GM19372 (cell line): ENCODE measurements around the gene MESP1.

Experiments used
- ATAC-seq: cut with Tn5 transposase; IDR thresholded peaks from one replicate; pipeline ENCODE4 v1.9.1; 2021; ENCODE audit warnings: mild to moderate bottlenecking, low read depth, moderate library complexity; ENCODE audit not compliant: unreplicated experiment

The MESP1 gene

GRCh38 chr15:89781891-89782618, 31.0 kb upstream of the MESP1 start:
- ATAC-seq = no peak

DNA sequence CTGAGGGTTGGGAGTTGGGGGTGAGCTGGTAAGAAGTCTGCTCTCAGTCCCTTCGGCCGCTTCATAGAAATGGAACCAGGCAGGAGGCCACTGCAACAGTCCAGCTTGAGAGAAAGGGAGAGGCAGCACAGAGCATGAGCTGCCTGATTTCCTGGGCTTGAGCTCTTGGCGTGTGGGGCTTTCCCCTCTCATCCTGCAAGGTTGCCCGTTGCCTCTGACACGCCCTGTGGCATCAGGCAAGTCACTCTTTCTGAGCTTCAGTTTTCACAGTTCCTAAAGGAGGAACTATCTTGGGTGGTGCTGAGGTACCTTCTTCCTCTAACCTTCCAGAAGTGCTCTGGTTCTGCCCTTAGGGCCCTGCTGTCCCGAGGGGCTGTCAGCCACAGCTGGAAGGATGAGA, 30.0 kb upstream of the MESP1 start:
- no peak for ATAC-seq

- ATAC-seq = no peak
Observed at GRCh38 chr15:89780601-89781000, 29.6 kb upstream of the MESP1 start.

- no peak for ATAC-seq
Observed at GRCh38 chr15:89778861-89779260, 27.8 kb upstream of the MESP1 start.

- no peak for ATAC-seq
Observed at GRCh38 chr15:89777782-89778380, 26.8 kb upstream of the MESP1 start.

- ATAC-seq = no peak
Observed at GRCh38 chr15:89777073-89777751, 26.2 kb upstream of the MESP1 start.

- peak; percentile 63 for ATAC-seq
Observed at GRCh38 chr15:89776274-89777072, 25.4 kb upstream of the MESP1 start, which contains the start of gene MESP2. TSS of gene MESP2 (plus strand) at chr15:89776332. CDS start at chr15:89776358, 26 bp downstream.

DNA sequence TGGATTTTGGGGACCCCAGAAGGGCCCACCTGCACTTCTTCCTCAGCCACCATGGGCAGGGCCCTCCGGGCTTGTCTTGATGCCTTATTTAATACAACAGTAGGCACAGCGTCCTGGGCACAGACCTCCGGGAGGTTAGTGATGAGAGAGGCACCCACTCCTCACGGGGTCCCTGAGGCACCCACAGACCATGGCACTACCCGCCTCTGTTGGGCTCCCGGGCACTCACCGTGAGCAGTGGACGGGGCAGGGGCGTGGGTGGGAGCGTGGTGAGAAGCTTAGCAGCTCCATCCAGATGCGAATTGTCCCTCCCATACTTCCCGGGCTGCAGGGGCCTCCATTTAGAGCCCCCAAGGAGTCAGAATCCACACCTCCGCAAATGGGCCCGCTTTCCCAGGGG, 24.8 kb upstream of the MESP1 start:
- ATAC-seq = no peak

GRCh38 chr15:89774492-89774891, 23.4 kb upstream of the MESP1 start:
- ATAC-seq = no peak

DNA sequence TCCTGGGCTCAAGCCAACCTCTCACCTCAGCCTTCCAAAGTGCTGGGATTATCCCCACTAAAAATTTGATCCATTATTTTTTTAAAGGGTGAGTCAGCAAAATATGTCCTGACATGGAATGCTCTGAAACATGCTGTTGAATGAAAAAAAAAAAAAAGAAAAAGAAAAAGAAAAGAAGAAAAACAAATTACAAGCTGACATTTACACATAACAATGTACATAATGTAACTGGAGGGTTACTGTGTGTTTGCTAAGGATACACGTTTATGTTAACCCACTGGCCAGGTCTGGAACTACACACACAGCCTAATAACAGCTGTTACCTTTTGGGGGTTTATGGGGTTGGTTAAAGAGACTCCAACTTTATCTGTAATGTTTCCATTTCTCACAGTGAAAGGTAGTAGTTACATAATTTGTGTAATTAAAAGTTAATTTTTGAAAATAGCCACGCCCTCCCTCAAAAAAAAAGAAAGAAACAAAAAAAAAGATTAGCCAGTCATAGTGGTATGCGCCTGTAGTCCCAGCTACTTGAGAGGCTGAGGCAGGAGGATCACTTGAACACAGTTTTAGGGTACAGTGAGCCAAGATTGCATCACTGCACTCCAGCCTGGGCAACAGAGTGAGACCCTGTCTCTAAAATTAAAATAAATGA, 22.0 kb upstream of the MESP1 start:
- ATAC-seq = no peak

DNA sequence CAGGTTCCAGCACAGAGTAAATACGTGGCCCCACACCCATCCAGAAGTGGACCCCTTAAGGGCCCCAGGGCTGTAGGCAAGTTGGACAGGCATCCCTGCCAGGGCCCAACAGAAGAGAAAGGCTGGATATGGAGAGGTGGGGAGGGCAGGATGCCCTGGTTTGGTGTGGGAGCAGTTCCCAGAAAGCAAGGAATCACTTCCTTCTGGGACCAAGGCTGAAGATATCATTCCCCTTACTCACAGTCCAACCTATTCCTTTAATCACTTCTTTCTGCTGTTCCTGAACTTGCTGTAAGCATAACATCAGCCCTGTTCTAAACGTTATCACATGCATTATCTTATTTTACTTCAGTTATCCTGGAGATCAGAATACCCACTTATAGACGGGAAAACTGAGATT, 19.0 kb upstream of the MESP1 start:
- no peak for ATAC-seq

DNA sequence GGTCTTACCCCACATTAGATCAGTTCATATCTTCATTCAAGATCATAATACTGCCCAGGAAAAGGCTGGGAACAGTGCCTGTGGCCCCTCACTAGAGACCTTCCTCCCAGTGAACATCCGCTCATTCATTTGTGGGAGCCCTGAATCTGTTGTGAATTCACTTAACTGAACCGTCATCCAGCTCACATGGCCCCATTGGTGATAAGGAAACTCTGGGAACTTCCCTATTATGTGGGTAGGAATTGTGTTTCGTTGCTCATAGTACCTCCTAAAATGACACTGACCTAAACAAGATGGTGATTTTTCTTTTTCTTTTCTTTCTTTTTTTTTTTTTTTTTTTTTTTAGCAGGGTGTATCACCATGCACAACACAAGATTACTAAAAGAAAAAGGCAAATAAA, 18.3 kb upstream of the MESP1 start:
- ATAC-seq = no peak

GRCh38 chr15:89768071-89768500, 17.0 kb upstream of the MESP1 start:
- no peak for ATAC-seq

DNA sequence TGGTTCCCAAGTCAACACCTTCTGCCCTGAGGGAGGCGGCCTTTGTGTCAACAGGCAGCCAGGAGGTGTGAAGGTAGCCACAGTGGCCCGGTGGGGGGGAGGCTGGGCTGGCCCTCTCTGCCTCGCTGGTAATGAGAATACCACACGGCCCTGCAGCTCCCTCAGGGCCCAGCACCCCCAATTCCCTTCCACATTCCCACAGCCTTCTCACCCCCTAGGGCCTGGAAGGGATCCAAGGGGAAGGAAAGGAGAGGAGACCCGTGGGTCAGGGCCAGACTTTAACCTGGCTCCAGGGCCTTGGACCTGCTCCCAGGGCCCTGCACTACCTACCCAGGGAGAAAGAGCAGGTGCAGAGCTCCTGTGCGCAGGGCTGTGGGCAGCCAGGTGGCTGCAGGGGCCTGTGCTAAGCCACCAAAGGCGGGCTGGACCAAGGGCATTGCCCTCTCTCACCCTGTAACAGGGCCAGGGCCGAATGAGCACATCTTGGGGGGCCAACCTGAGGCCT, 16.4 kb upstream of the MESP1 start:
- ATAC-seq = no peak

DNA sequence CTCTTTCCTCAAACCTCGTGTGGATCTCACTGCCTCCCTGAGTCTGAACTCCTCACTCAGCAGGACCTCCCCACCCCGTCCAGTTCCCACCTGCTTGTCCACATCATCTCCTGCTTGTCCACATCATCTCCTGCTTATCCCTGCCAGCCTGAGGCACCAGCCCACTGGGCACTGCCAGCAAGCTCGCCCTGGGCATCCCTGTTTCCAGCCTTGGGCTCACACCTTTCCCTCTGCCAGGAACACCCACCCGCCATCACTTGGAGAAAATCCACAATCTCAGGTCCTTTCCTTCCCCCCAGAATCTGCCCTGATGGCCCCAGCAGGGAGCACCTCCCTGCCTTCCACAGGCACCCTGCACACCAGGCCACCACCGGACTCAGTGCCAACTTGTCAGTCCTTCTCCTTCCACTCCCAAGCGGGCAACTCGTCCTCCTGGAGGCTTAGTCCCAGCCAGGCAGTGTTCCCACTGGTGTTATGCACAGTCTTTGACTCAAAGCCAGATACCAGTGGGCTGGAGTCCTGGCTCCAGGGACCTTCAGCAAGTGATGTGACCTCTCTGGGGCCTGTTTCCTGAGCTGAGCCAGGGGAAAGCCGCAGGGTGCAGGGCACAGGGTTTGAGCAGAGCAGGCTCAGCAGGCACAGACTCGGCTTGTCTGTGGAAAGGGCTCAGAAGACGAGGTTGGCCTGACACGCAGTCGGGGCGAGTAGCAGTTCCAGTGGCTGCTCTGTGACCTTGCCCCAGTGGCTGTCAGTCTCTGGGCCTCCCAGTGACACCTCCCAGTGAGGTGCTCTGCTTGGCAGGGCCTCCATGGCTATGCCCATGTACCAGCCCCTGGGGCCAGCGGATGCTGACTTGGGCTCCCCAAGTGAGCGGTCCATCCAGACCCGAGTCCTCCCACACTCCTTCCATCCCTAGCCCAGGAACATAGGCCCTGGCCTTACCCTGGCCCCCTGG, 15.6 kb upstream of the MESP1 start:
- ATAC-seq = no peak

DNA sequence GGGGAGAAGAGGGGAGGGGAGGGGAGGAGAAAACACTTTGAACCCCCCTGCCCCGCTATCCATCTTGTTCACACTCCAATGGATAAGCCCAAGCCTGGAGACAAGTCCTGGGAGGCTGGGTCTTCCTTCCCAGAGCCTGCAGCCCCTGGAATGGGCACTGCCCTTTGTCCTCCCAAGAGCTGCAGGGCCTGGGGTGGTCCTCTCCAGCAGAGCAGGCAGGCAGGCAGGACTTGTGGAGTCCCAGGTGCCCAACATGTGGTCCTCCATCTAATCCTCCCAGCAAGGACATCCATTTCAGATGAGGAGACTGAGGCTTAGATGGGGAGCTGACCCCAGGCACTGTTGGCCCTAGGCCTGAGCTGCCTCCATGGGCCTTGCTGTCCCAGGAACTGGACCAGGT, 14.6 kb upstream of the MESP1 start:
- no peak for ATAC-seq

GRCh38 chr15:89761929-89762328, 10.9 kb upstream of the MESP1 start:
- ATAC-seq = no peak

DNA sequence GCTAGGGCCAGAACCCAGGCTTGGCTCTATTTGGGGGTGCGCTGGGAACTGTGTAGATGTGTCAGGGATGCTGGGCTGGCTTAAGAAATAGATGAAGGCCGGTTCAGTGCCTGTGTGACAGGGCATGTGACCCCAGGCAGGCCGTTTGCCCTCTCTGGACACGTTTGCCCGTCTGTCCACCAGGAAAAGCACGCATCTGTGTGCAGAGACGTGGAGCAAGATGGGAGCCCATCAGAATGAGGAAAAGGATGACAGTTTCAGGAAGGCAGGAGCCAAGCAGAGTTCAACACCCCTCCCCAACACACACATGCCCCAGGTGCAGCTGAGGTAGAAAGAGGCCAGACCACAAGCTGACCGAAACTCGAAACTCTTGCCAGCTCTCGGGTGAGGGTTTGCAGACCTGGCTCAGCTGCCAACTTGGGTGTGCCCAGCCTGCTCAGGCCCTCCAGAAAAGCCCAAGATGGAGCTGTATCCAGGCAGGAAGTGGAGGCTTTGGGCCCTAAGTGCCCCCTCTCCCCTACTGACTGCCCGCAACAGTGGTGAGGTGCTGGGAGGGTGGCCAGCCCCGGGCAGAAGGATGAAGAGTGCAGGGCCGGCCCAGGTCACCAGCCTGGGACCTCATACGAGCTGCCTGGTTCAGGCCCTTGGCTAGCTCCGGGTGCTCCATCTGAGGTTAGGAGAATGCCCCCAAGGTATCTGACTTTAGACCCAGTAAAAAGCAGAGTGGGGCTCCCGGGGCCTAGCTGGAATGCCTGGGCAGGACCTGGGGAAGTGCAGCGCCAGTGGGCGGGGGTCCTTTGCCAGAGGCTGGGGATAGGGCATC, 10.2 kb upstream of the MESP1 start:
- no peak for ATAC-seq
